ENCODE data around the gene SLC9A3.

GRCh38 chr5:435156-435790 lies 89.0 kb downstream of the SLC9A3 start:
- TF ChIP-seq CTCF (IDR thresholded peaks at IDR 0.05 in 4 of 5, conservative IDR thresholded peaks at IDR 0.05 in 1 of 5) = no peak
- TF ChIP-seq POLR2A (IDR thresholded peaks at IDR 0.05) = no peak

Data from gastrocnemius medialis (tissue), 4 donors.